Panc1 (cell line): ENCODE measurements around the gene MAD1L1.

Experiments
- CTCF ChIP-seq: fragments of 450-650 bp; IDR thresholded peaks from 2 replicates; pipeline ENCODE4 v1.5.1; 2017; ENCODE audit warnings: mild to moderate bottlenecking
- POLR2AphosphoS5 ChIP-seq: IDR thresholded peaks from 2 replicates; pipeline ENCODE4 v1.6.1; 2012; ENCODE audit warnings: mild to moderate bottlenecking, low read depth, low read length, moderate library complexity

- TF ChIP-seq CTCF = no peak
- TF ChIP-seq POLR2AphosphoS5 = no peak
Measured at GRCh38 chr7:2011266-2012043, 221.3 kb downstream of the MAD1L1 start.
